A549 (cell line): ENCODE measurements around the gene PACS1. TPM values are rescaled to one million over a fixed set of nuclear protein-coding genes. Genes with fewer than 3 reads are reported as not detected.

Experiments used
- ATAC-seq, 2 experiments: fragments of 200-7000 bp in 1 of 2; fragments of >200 bp in 1 of 2; cut with Nextera tagmentation in 1 of 2; cut with Tn5 transposase in 1 of 2; 3 replicates each; pipeline versions ENCODE4 v1.8.0 to v1.9.1; 2018 to 2020; ENCODE audit warnings: mild to moderate bottlenecking in 1 of 2, moderate library complexity in 1 of 2
- CTCF ChIA-PET: fragments of 300-600 bp; sonication (Branson Sonifier 250); formaldehyde crosslinking; extraction: SDS; loops from one replicate; lab custom pipeline; 2021; ENCODE audit warnings: antibody characterized with exemption, inconsistent platforms; lab: Yijun Ruan, JAX
- POLR2A ChIA-PET: fragments of 350-600 bp; formaldehyde crosslinking; extraction: SDS; loops from one replicate; lab custom pipeline; 2021; ENCODE audit warnings: antibody characterized with exemption, inconsistent platforms; lab: Yijun Ruan, JAX
- DNase-seq, 2 experiments: peaks; one replicate each; pipeline versions ENCODE4 v3.0.0 to v3.0.0-alpha.2; 2011 to 2016; ENCODE audit warnings: low read depth in 1 of 2, low spot score in 1 of 2
- FAIRE-seq: peaks from 2 replicates; lab custom pipeline; 2011; peaks lifted over from hg19 to GRCh38; lab: Jason Lieb, UNC
- H3K27ac ChIP-seq, 2 experiments: fragments of >200 bp; sonication (Bioruptor Twin); formaldehyde crosslinking; 3 replicates each; pipeline ENCODE4 v1.5.1; 2016 to 2017
- H3K4me1 ChIP-seq: fragments of >200 bp; sonication (Bioruptor Twin); formaldehyde crosslinking; 3 replicates; pipeline ENCODE4 v1.6.1; 2016
- H3K4me2 ChIP-seq: fragments of >200 bp; sonication (Bioruptor Twin); formaldehyde crosslinking; 3 replicates; pipeline ENCODE4 v1.6.1; 2016
- H3K4me3 ChIP-seq: fragments of >200 bp; sonication (Bioruptor Twin); formaldehyde crosslinking; 3 replicates; pipeline ENCODE4 v1.5.1; 2016
- H3K9me3 ChIP-seq: fragments of >200 bp; sonication (Bioruptor Twin); formaldehyde crosslinking; 3 replicates; pipeline ENCODE4 v1.6.1; 2016
- BHLHE40 ChIP-seq: IDR thresholded peaks from 2 replicates; pipeline ENCODE4 v1.6.1; 2012; ENCODE audit warnings: low read depth, low read length, inconsistent platforms
- CHD2 ChIP-seq: fragments of 150-350 bp; IDR thresholded peaks from 2 replicates; pipeline ENCODE4 v1.6.1; 2014; ENCODE audit warnings: low read length; ENCODE audit not compliant: partially characterized antibody
- CHD4 ChIP-seq: fragments of 200-600 bp; sonication (generic); IDR thresholded peaks from 2 replicates; pipeline ENCODE4 v1.6.1; 2016; ENCODE audit warnings: antibody characterized with exemption, mild to moderate bottlenecking, borderline replicate concordance
- HEYL ChIP-seq: fragments of 250-450 bp; sonication (Bioruptor Pico); IDR thresholded peaks from 2 replicates; pipeline ENCODE4 v1.8.0; 2021; ENCODE audit warnings: mild to moderate bottlenecking, moderate library complexity
- HOXA7 ChIP-seq: fragments of 250-450 bp; sonication (Bioruptor Pico); IDR thresholded peaks from 2 replicates; pipeline ENCODE4 v1.5.0; 2020; ENCODE audit warnings: mild to moderate bottlenecking, moderate library complexity
- HOXB13 ChIP-seq: fragments of 250-450 bp; sonication (Bioruptor Pico); IDR thresholded peaks from 2 replicates; pipeline ENCODE4 v1.5.0; 2020; ENCODE audit warnings: low read depth, mild to moderate bottlenecking, moderate library complexity
- JUN ChIP-seq, 2 experiments: fragments of >200 bp; sonication (Bioruptor Twin); formaldehyde crosslinking; IDR thresholded peaks; 2 replicates in 1 of 2; 3 replicates in 1 of 2; pipeline ENCODE4 v1.6.1; 2016 to 2017
- JUNB ChIP-seq: fragments of >200 bp; sonication (Bioruptor Twin); formaldehyde crosslinking; IDR thresholded peaks from 2 replicates; pipeline ENCODE4 v1.6.1; 2016
- MAZ ChIP-seq: fragments of 150-350 bp; IDR thresholded peaks from 2 replicates; pipeline ENCODE4 v1.6.1; 2014; ENCODE audit warnings: antibody characterized with exemption, low read depth, low read length, borderline replicate concordance
- PHF8 ChIP-seq: fragments of 200-600 bp; sonication (generic); IDR thresholded peaks from 2 replicates; pipeline ENCODE4 v1.6.1; 2016; ENCODE audit warnings: low read depth, mild to moderate bottlenecking, antibody characterized with exemption, moderate library complexity, borderline replicate concordance
- POLR2A ChIP-seq: IDR thresholded peaks from 2 replicates; pipeline ENCODE4 v1.6.1; 2012; ENCODE audit warnings: mild to moderate bottlenecking, low read length
- ZNF302 ChIP-seq: fragments of 250-450 bp; sonication (Bioruptor Pico); IDR thresholded peaks from 2 replicates; pipeline ENCODE4 v1.9.0; 2021; ENCODE audit warnings: inconsistent platforms, mild to moderate bottlenecking, moderate library complexity
- WGBS: methylation state at CpG from one replicate; pipeline ENCODE4 v1.1.6; 2017; ENCODE audit errors: missing lambda C conversion rate; 5-methylcytosine and 5-hydroxymethylcytosine counted together
- polyA plus RNA-seq, 4 experiments: library from polyadenylated mRNA; depleted of rRNA in 3 of 4; stranded (reverse); fragments of >200 nt; fragmentation: RNase III in 1 of 4; extraction: RNeasy Plus Mini Kit Qiagen cat#74134 plus additional on column Dnase treatment in 1 of 4; gene quantifications; 2 replicates in 3 of 4; 3 replicates in 1 of 4; pipeline ENCODE4 v1.2.3, GENCODE V29; 2011 to 2017
- TF ChIP-seq, protein P1 (sequence below): IDR thresholded peaks from 2 replicates; pipeline ENCODE4 v1.6.1; 2012
- TF ChIP-seq, protein P2 (sequence below): IDR thresholded peaks from 2 replicates; pipeline ENCODE4 v1.6.1; 2012
- TF ChIP-seq, protein P3 (sequence below): fragments of 150-350 bp; IDR thresholded peaks from 2 replicates; pipeline ENCODE4 v1.6.1; 2014; ENCODE audit warnings: low read depth, mild to moderate bottlenecking, low read length
- TF ChIP-seq, protein P4 (sequence below): fragments of 450-650 bp; IDR thresholded peaks from 2 replicates; pipeline ENCODE4 v1.6.1; 2014; ENCODE audit warnings: antibody characterized with exemption
- TF ChIP-seq, protein P5 (sequence below): fragments of 250-450 bp; sonication (Bioruptor Pico); IDR thresholded peaks from 2 replicates; pipeline ENCODE4 v1.5.0; 2021; ENCODE audit warnings: mild to moderate bottlenecking, moderate library complexity, borderline replicate concordance

Gene PACS1
- polyA plus RNA-seq, 2 of the 4 experiments (the other 2 are of a cell fraction), result 48.2 to 59.1 TPM

DNA sequence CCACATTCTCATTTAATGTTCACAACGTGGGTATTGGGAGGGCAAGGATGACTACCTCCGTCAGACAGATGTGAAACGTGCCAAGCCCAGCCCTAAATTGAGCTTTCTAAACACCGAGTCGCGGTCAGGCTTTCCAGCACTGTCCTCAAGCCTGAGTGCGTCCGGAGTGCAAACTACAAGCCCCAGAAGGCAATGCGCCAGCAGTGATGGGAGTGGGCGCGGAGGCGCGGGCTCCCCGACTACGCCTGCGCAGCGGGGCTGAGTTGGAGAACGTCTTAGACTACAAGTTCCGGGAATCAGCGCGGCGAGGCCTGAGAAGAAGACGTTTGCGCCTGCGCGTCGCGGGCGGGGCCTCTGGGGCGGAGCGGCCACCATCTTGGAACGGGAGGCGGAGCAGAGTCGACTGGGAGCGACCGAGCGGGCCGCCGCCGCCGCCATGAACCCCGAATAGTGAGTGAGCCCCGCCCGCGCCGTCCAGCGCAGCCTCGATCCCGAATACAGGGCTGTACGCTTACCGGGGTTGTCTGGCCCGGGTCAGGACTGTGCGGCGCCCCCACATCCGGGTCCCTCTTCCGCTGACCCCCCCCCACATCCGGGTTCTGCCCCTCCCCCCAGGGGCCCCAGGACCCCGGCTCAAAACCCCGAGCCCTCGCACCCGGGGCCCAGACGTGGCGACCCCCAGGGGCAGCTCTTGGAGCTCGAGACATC, 198.3 kb downstream of the PACS1 start, which contains the start of gene RAB1B:
Gene RAB1B, plus strand, starts transcription at position 396 of the 708 bp plus-strand sequence. Its CDS starts 41 bp downstream, at position 437.
- ChIA-PET CTCF (interaction anchor here (0.7 to 2.8 kb wide), 3 partner anchors 8 to 46 kb away, joined by 4 to 13 read pairs (median 5); no protein-coding TSS in a partner anchor), POLR2A (interaction anchor here (0.6 to 1.6 kb wide), 4 partner anchors 9 to 21 kb away, joined by 3 to 6 read pairs (median 5); partner anchors contain the start of genes CNIH2 and YIF1A)
- TF ChIP-seq, protein P1, sequence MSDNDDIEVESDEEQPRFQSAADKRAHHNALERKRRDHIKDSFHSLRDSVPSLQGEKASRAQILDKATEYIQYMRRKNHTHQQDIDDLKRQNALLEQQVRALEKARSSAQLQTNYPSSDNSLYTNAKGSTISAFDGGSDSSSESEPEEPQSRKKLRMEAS, result 0 out of 2 replicates have a peak, but pooled peaks have one; percentile 22
- TF ChIP-seq, protein P2, sequence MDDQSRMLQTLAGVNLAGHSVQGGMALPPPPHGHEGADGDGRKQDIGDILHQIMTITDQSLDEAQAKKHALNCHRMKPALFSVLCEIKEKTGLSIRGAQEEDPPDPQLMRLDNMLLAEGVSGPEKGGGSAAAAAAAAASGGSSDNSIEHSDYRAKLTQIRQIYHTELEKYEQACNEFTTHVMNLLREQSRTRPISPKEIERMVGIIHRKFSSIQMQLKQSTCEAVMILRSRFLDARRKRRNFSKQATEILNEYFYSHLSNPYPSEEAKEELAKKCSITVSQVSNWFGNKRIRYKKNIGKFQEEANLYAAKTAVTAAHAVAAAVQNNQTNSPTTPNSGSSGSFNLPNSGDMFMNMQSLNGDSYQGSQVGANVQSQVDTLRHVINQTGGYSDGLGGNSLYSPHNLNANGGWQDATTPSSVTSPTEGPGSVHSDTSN, result peak; percentile 49; the same call in 1 of the 2 replicates
- TF ChIP-seq JUN (IDR thresholded peaks at IDR 0.05) (peak in 1 of 2 experiments; percentile 93), HOXA7 (CRISPR knock-in tag) (no peak), ZNF302 (CRISPR knock-in tag) (no peak), POLR2A (peak; percentile 9; the same call in 1 of the 2 replicates)
- FAIRE-seq (peak; percentile 72), DNase-seq (peak; percentile 94 to 99), ATAC-seq (peak; percentile 67 to 88)
- Histone ChIP-seq H3K9me3 (no peaks in the 10 kb centered on the region), H3K4me3 (peak within 1 kb of the TSS; percentile 93), H3K27ac (peak within 1 kb of the TSS; percentile 91 to 97), H3K4me2 (peak within 1 kb of the TSS; percentile 94), H3K4me1 (peaks cover 19% of the 10 kb centered on the region)
- WGBS, result 1% methylated on average over 31 of the region's 64 CpGs

DNA sequence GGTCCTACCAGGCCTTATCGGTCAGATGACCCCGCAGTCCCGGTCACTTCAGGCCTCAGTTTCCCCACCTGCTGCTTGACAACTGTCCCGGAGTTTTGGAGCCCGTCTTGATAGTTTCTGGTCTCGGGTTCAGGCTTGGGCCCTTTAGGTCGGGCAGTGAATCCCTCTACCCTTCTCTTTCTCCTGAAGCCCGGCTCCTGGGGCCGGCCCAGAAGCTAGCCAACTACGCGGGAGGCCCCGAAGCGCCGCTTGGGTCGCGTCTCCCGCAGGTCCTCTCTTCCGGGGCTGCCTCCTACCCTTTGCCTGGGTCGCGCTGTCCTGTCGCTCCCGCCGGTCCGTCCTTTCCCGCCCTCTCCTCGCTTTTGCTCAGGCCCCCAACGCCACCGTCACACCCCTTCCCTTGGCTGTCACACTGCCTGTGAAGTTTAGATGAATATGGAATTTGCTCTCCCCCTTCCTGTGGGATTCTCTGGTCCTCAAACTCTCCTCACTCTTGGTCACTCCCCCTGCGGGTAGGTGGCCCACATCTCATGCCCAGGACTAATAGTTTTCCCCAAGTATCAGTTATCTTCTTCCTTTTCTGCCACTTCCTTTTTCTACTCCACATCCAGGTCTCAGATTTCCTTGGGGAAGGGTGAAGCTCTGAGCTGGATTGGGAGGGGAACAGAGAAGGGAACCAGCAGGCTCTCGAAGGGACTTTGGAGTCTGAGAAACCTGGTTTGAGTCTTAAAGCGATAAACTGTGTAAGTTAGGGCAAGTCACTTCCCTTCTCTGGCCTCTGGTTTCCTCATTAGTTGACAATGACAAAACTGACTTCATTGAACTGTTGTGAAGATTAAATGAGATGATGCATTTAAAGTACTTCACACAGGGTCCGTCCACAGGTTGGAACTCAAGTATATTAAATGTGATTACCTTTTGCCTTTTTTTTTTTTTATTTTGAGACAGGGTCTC, 199.2 kb downstream of the PACS1 start:
- peak overlapping the region; percentile 91 to 97 for H3K27ac ChIP-seq
- peak; percentile 45 to 61 for DNase-seq
- peak overlapping the region; percentile 94 for H3K4me2 ChIP-seq
- H3K9me3 ChIP-seq, result no peaks in the 10 kb centered on the region
- peak overlapping the region; percentile 93 for H3K4me3 ChIP-seq
- ChIA-PET POLR2A (interaction anchor here (1.0 to 1.2 kb wide), 2 partner anchors 11 to 43 kb away, joined by 3 to 6 read pairs; no protein-coding TSS in a partner anchor), CTCF (interaction anchor here (1.6 kb wide), 1 partner anchor 9 kb away, joined by 5 read pairs; no protein-coding TSS in a partner anchor)
- peak in 1 of 2 experiments; percentile 1; a peak in 2 of 6 replicates for ATAC-seq
- TF ChIP-seq PHF8 (peak; percentile 57; the same call in 1 of the 2 replicates), CHD2 (no peak), JUN (IDR thresholded peaks at IDR 0.05) (0 out of 5 replicates have a peak, but pooled peaks of 1 of the 2 experiments have one; percentile 40)
- H3K4me1 ChIP-seq, result peaks cover 19% of the 10 kb centered on the region
- WGBS, result 7% methylated on average over 32 of the region's 32 CpGs
- no peak for FAIRE-seq

DNA sequence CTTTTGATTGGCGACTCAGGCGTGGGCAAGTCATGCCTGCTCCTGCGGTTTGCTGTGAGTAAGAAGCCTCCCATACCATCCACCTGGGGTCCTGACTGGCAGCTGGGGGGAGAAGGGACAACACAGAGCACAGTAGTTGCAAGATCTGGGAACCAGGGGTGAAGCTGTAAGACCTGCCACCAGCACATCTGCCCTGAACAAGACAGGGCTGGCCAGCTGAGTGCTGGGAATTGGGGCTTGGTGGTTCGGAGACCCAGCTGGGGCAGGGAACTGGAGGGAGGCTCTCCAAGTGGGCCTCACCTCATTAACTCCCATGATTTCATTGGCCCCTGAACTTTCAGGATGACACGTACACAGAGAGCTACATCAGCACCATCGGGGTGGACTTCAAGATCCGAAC, 201.7 kb downstream of the PACS1 start:
- FAIRE-seq, result no peak
- H3K4me2 ChIP-seq, result no peak overlapping the region
- POLR2A ChIA-PET, result no interaction called here
- H3K4me1 ChIP-seq, result peaks cover 14% of the 10 kb centered on the region
- TF ChIP-seq, protein P1, result no peak
- TF ChIP-seq, protein P3, sequence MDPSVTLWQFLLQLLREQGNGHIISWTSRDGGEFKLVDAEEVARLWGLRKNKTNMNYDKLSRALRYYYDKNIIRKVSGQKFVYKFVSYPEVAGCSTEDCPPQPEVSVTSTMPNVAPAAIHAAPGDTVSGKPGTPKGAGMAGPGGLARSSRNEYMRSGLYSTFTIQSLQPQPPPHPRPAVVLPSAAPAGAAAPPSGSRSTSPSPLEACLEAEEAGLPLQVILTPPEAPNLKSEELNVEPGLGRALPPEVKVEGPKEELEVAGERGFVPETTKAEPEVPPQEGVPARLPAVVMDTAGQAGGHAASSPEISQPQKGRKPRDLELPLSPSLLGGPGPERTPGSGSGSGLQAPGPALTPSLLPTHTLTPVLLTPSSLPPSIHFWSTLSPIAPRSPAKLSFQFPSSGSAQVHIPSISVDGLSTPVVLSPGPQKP, result no peak
- TF ChIP-seq CHD4, result no peak
- no peak for TF ChIP-seq HOXB13 (CRISPR knock-in tag)
- TF ChIP-seq JUNB, result no peak
- no peak for TF ChIP-seq MAZ
- TF ChIP-seq, protein P4, sequence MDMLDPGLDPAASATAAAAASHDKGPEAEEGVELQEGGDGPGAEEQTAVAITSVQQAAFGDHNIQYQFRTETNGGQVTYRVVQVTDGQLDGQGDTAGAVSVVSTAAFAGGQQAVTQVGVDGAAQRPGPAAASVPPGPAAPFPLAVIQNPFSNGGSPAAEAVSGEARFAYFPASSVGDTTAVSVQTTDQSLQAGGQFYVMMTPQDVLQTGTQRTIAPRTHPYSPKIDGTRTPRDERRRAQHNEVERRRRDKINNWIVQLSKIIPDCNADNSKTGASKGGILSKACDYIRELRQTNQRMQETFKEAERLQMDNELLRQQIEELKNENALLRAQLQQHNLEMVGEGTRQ, result no peak
- no peak for TF ChIP-seq HEYL (CRISPR knock-in tag)
- TF ChIP-seq BHLHE40, result no peak
- TF ChIP-seq, protein P5, sequence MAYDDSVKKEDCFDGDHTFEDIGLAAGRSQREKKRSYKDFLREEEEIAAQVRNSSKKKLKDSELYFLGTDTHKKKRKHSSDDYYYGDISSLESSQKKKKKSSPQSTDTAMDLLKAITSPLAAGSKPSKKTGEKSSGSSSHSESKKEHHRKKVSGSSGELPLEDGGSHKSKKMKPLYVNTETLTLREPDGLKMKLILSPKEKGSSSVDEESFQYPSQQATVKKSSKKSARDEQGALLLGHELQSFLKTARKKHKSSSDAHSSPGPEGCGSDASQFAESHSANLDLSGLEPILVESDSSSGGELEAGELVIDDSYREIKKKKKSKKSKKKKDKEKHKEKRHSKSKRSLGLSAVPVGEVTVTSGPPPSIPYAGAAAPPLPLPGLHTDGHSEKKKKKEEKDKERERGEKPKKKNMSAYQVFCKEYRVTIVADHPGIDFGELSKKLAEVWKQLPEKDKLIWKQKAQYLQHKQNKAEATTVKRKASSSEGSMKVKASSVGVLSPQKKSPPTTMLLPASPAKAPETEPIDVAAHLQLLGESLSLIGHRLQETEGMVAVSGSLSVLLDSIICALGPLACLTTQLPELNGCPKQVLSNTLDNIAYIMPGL (CRISPR knock-in tag), result no peak
- no peak for ATAC-seq
- CTCF ChIA-PET, result interaction anchor here (0.7 to 1.2 kb wide), 3 partner anchors 10 to 50 kb away, joined by 3 to 4 read pairs (median 4); no protein-coding TSS in a partner anchor
- no peaks in the 10 kb centered on the region for H3K9me3 ChIP-seq
- no peak overlapping the region for H3K27ac ChIP-seq
- H3K4me3 ChIP-seq, result no peak overlapping the region
- DNase-seq, result no peak
- WGBS, result 94% methylated on average over 7 of the region's 7 CpGs
